Tibial nerve (tissue), 4 donors: Measurements from ENCODE around the gene MLXIPL. TPM values are rescaled to one million over a fixed set of nuclear protein-coding genes. Genes with fewer than 3 reads are reported as not detected.
"Not testable (repeated sequence)": the region's sequence is repeated elsewhere in the genome, so short reads cannot be mapped to it uniquely, and the experiment has no call there.

Source experiments
- DNase-seq, 2 donors: peaks; one replicate each; pipeline ENCODE4 v3.0.0-alpha.2; 2019; ENCODE audit warnings: low spot score in 2 of 2
- H3K27ac ChIP-seq, 4 donors: fragments of 200-600 bp; sonication (generic) in 3 of 4; one replicate each; pipeline ENCODE4 v1.5.1; 2017 to 2019; ENCODE audit warnings: mild to moderate bottlenecking in 1 of 4
- H3K27me3 ChIP-seq, 2 donors: fragments of 200-600 bp; sonication (generic) in 1 of 2; one replicate each; pipeline versions ENCODE4 v1.5.1 to v1.6.0; 2017 to 2019
- H3K36me3 ChIP-seq, 3 donors: fragments of 200-600 bp; sonication (generic); one replicate each; pipeline ENCODE4 v1.5.1; 2018 to 2019
- H3K4me1 ChIP-seq, 4 donors: fragments of 200-600 bp; sonication (generic) in 3 of 4; one replicate each; pipeline ENCODE4 v1.5.1; 2017 to 2019
- H3K4me3 ChIP-seq, 4 donors: fragments of 200-600 bp; sonication (generic) in 3 of 4; one replicate each; pipeline ENCODE4 v1.5.1; 2017 to 2019; ENCODE audit warnings: mild to moderate bottlenecking in 1 of 4, moderate library complexity in 1 of 4
- H3K9me3 ChIP-seq, 4 donors: fragments of 200-600 bp; sonication (generic) in 3 of 4; one replicate each; pipeline ENCODE4 v1.5.1; 2017 to 2019
- CTCF ChIP-seq, 5 experiments: fragments of 200-600 bp in 3 of 5; fragments of 450-650 bp in 2 of 5; sonication (generic) in 3 of 5; IDR thresholded peaks; one replicate each; pipeline ENCODE4 v1.5.1; 2016 to 2019; ENCODE audit warnings: antibody characterized with exemption in 5 of 5, mild to moderate bottlenecking in 3 of 5, moderate library complexity in 2 of 5
- EP300 ChIP-seq, 2 donors: sonication (generic); formaldehyde crosslinking; IDR thresholded peaks; one replicate each; pipeline ENCODE4 v1.6.1; 2017; ENCODE audit warnings: antibody characterized with exemption in 2 of 2, mild to moderate bottlenecking in 1 of 2
- POLR2A ChIP-seq, 2 donors: fragments of 450-650 bp; IDR thresholded peaks; one replicate each; pipeline ENCODE4 v1.6.1; 2017; ENCODE audit warnings: antibody characterized with exemption in 2 of 2, mild to moderate bottlenecking in 2 of 2, moderate library complexity in 2 of 2
- WGBS, 2 donors: methylation state at CpG; one replicate each; pipeline ENCODE4 v1.1.5; 2018; 5-methylcytosine and 5-hydroxymethylcytosine counted together
- total RNA-seq, 4 donors: library from RNA; depleted of rRNA; stranded (reverse); fragments of >200 nt; gene quantifications; one replicate each; pipeline ENCODE4 v1.1.0, GENCODE V29; 2016

MLXIPL gene
- total RNA-seq, 4 donors from 2014 or later = 16.2 to 83.5 (median 59.6) TPM

DNA sequence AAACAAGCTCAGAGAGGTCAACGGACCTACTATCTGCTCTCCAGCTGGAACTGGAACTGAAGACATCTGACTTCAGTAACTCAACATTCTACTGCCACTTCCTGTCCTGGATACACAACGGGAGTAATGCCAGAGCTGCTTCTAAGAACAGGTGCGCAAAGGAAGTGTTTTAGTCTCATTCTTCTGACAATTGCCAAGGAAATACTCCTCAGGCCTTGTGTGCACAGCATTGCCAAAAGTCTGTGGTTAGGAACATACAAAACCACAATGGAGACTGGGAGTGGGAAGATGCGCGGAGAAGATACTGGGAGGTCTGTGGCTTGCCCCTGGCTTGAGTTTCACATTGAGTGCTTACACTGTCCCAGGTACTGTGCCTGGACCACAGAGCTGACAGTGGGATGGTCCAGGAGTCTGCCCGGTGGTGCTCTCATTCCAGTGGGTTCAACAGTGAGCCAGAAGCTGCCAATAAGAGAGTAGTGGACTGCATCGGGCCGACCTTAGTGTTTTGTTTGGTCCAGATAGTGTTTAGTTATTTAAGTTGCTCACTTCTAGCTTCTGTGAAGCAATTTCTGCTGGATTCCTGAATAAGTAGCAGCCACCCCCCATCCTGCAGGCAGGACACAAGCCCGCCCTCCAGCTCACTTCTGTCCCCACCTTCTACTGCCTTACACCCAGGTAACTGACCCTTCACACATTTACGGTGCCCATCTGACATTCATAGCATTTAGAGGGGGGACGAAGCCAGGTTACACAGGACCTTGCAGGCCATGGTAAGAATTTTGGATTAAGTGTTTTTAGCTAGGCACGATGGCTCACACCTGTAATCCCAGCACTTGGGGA lies 56.3 kb downstream of the MLXIPL start:
- H3K27ac ChIP-seq = no peak overlapping the region
- 60 to 70% methylated on average over 12 of the region's 12 CpGs for WGBS, 2 donors
- H3K9me3 ChIP-seq = no peaks in the 10 kb centered on the region
- peaks cover 0 to 47% (median 8%) of the 10 kb centered on the region in 3 donors for H3K36me3 ChIP-seq
- TF ChIP-seq EP300 (IDR thresholded peaks at IDR 0.05) (no peak), POLR2A (IDR thresholded peaks at IDR 0.05) (no peak), CTCF (IDR thresholded peaks at IDR 0.05) (no peak)
- no peaks in the 10 kb centered on the region for H3K27me3 ChIP-seq
- no peaks in the 10 kb centered on the region for H3K4me1 ChIP-seq
- H3K4me3 ChIP-seq = no peak overlapping the region
- DNase-seq = no peak

DNA sequence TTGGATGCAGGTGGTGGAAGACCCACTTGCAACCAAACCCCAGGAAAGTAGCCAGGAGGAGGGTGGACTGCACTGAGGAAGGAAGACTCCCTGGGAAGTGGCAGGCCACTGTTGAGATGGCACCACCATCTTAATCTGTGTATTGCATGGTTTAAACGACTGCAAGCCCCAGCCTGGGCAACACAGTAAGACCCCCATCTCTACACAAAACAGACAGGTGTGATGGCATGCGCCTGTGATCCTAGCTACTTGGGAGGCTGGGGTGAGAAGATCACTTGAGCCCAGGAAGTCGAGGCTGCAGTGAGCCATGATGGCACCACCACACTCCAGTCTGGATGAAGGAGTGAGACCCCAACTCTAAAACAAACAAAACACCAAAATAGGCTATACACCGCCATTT lies 57.2 kb downstream of the MLXIPL start:
- WGBS, 2 donors = 91% methylated on average over 4 of the region's 4 CpGs
- H3K4me3 ChIP-seq = no peak overlapping the region
- H3K4me1 ChIP-seq = no peaks in the 10 kb centered on the region
- no peaks in the 10 kb centered on the region for H3K27me3 ChIP-seq
- H3K36me3 ChIP-seq = peaks cover 0 to 38% (median 5%) of the 10 kb centered on the region in 3 donors
- no peak overlapping the region for H3K27ac ChIP-seq
- TF ChIP-seq CTCF (IDR thresholded peaks at IDR 0.05) (no peak), POLR2A (IDR thresholded peaks at IDR 0.05) (no peak), EP300 (IDR thresholded peaks at IDR 0.05) (no peak)
- no peaks in the 10 kb centered on the region for H3K9me3 ChIP-seq
- DNase-seq = no peak

GRCh38 chr7:73566431-73566830 lies 57.9 kb downstream of the MLXIPL start:
- not testable (repeated sequence) for DNase-seq, H3K27me3 ChIP-seq, H3K4me1 ChIP-seq, H3K9me3 ChIP-seq
- peak overlapping the region in 1 of 4 donors; percentile 21 for H3K27ac ChIP-seq
- peaks cover 0 to 31% (median 5%) of the 10 kb centered on the region in 3 donors for H3K36me3 ChIP-seq
- peak overlapping the region in 1 of 4 donors; percentile 29 for H3K4me3 ChIP-seq

DNA sequence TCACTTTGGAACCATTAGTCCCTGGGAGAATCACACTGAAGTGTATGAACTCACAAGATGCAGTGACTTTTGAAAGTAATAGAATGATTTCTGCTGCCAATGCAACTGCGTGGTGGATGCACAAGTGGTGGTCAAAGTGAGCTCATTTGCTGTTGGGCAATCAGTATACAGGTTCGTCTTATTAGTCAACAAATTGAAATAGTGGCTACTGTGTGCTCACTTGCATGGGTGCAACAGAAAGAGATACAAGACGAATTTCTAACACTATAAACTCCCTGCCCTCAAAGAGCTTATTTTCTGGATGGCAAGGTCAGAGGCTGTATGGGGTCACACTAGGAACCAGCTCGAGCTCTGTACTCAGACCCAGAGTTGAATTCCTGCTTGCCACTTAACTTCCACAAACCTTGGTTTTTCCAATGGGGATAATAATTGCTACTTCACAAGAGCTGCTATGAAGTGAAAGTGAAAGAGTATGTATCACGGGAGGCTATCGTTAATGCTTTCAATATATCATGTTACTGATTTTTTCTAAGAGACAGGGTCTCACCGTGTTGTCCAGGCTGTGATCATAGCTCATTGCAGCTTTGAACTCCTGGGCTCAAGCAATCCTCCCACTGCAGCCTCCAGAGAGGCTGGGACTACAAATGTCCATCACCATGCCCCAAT lies 58.5 kb downstream of the MLXIPL start:
- H3K27me3 ChIP-seq = no peaks in the 10 kb centered on the region
- WGBS, 2 donors = 55 to 72% methylated on average over 7 of the region's 7 CpGs
- H3K4me3 ChIP-seq = peak overlapping the region in 1 of 4 donors; percentile 29
- H3K4me1 ChIP-seq = no peaks in the 10 kb centered on the region
- no peak for DNase-seq
- peaks cover 0 to 24% (median 5%) of the 10 kb centered on the region in 3 donors for H3K36me3 ChIP-seq
- no peak for TF ChIP-seq EP300 (IDR thresholded peaks at IDR 0.05)
- TF ChIP-seq CTCF (IDR thresholded peaks at IDR 0.05) = no peak
- TF ChIP-seq POLR2A (IDR thresholded peaks at IDR 0.05) = no peak
- H3K27ac ChIP-seq = peak overlapping the region in 1 of 4 donors; percentile 21
- no peaks in the 10 kb centered on the region for H3K9me3 ChIP-seq

- WGBS, 2 donors = 50 to 52% methylated on average over 11 of the region's 11 CpGs
- TF ChIP-seq EP300 (IDR thresholded peaks at IDR 0.05) (no peak), POLR2A (IDR thresholded peaks at IDR 0.05) (no peak), CTCF (IDR thresholded peaks at IDR 0.05) (no peak)
- no peak for DNase-seq
These were observed 64.0 kb downstream of the MLXIPL start for GRCh38 chr7:73560109-73560835.

More at GRCh38 chr7:73560109-73560835, 64.0 kb downstream of the MLXIPL start:
- H3K4me3 ChIP-seq = no peak overlapping the region
- no peaks in the 10 kb centered on the region for H3K9me3 ChIP-seq
- no peak overlapping the region for H3K27ac ChIP-seq
- H3K4me1 ChIP-seq = peaks cover 0 to 19% (median 13%) of the 10 kb centered on the region in 4 donors
- H3K36me3 ChIP-seq = no peaks in the 10 kb centered on the region
- H3K27me3 ChIP-seq = no peaks in the 10 kb centered on the region
